Kidney (tissue), 14 donors: Measurements from ENCODE around the gene GDPD4. TPM values are rescaled to one million over a fixed set of nuclear protein-coding genes. Genes with fewer than 3 reads are reported as not detected.

Experiments used
- DNase-seq, 5 donors: peaks; one replicate each; pipeline ENCODE4 v3.0.0-alpha.2; 2013 to 2020
- FAIRE-seq: peaks from 2 replicates; lab custom pipeline; 2012; peaks lifted over from hg19 to GRCh38; lab: Jason Lieb, UNC
- H3K27ac ChIP-seq, 2 donors: one replicate each; pipeline ENCODE4 v1.7.0; 2013; ENCODE audit warnings: low read depth in 2 of 2, low read length in 2 of 2, inconsistent platforms in 1 of 2
- H3K27me3 ChIP-seq: one replicate; pipeline ENCODE4 v1.7.1; 2013; ENCODE audit warnings: low read length, inconsistent platforms; ENCODE audit not compliant: control insufficient read depth, insufficient read depth
- H3K36me3 ChIP-seq, 3 donors: one replicate each; pipeline versions ENCODE4 v1.7.0 to v1.7.1; 2013; ENCODE audit warnings: low read length in 3 of 3, control low read depth in 1 of 3, inconsistent platforms in 1 of 3; ENCODE audit not compliant: insufficient read depth in 3 of 3, control insufficient read depth in 2 of 3
- H3K4me1 ChIP-seq, 3 donors: one replicate each; pipeline versions ENCODE4 v1.7.0 to v1.7.1; 2013; ENCODE audit warnings: low read length in 3 of 3, inconsistent platforms in 1 of 3, low read depth in 1 of 3; ENCODE audit not compliant: control insufficient read depth in 2 of 3, insufficient read depth in 2 of 3
- H3K4me3 ChIP-seq, 3 donors: one replicate each; pipeline versions ENCODE4 v1.7.0 to v1.8.1; 2013; ENCODE audit warnings: low read length in 3 of 3, control low read depth in 1 of 3, inconsistent platforms in 1 of 3
- H3K9ac ChIP-seq, 3 donors: one replicate each; pipeline versions ENCODE4 v1.7.0 to v1.7.1; 2013; ENCODE audit warnings: low read length in 3 of 3, control low read depth in 1 of 3, inconsistent platforms in 1 of 3
- H3K9me3 ChIP-seq, 3 donors: one replicate each; pipeline versions ENCODE4 v1.7.0 to v1.7.1; 2013; ENCODE audit warnings: low read length in 3 of 3, control low read depth in 1 of 3, inconsistent platforms in 1 of 3; ENCODE audit not compliant: control insufficient read depth in 2 of 3, insufficient read depth in 1 of 3
- intact Hi-C: fragments of 100-400 bp; cut with DNase I; formaldehyde crosslinking; loops from one replicate; pipeline ENCODE4 v1.11.1; 2022
- polyA plus RNA-seq: library from polyadenylated mRNA; stranded (reverse); fragments of 350-450 nt; fragmentation: Illumina TruSeq; extraction: RNeasy Lipid Tissue Mini Kit (QIAGEN cat#74804); gene quantifications from one replicate; pipeline ENCODE4 v1.2.3, GENCODE V29; 2014; ENCODE audit warnings: low read depth, low replicate concordance; ENCODE audit not compliant: insufficient read depth
- total RNA-seq: library from RNA; stranded (reverse); fragmentation: NEBNext Ultra II Directional; extraction: Animal tissue kit (Norgen Biotek cat#: 25700); gene quantifications from one replicate; pipeline ENCODE4 v1.2.1, GENCODE V29; 2021
- TF ChIP-seq, protein P1 (sequence below): IDR thresholded peaks from 3 replicates; pipeline ENCODE4 v1.5.1; 2012; ENCODE audit warnings: mild to moderate bottlenecking, moderate library complexity, borderline replicate concordance; ENCODE audit not compliant: insufficient read depth; ENCODE audit errors: extremely low read depth
- donor health status: control.
- donor health status: control.
- donor health status: control.
- donor health status: control.
- donor health status: control.
- donor health status: DM: yes; HTN: yes; CAD: no.
- donor health status: Normal renal cell carcinoma (clear cell type).

Gene GDPD4
- total and polyA plus RNA-seq, 2 donors from 2014 or later, result not detected

DNA sequence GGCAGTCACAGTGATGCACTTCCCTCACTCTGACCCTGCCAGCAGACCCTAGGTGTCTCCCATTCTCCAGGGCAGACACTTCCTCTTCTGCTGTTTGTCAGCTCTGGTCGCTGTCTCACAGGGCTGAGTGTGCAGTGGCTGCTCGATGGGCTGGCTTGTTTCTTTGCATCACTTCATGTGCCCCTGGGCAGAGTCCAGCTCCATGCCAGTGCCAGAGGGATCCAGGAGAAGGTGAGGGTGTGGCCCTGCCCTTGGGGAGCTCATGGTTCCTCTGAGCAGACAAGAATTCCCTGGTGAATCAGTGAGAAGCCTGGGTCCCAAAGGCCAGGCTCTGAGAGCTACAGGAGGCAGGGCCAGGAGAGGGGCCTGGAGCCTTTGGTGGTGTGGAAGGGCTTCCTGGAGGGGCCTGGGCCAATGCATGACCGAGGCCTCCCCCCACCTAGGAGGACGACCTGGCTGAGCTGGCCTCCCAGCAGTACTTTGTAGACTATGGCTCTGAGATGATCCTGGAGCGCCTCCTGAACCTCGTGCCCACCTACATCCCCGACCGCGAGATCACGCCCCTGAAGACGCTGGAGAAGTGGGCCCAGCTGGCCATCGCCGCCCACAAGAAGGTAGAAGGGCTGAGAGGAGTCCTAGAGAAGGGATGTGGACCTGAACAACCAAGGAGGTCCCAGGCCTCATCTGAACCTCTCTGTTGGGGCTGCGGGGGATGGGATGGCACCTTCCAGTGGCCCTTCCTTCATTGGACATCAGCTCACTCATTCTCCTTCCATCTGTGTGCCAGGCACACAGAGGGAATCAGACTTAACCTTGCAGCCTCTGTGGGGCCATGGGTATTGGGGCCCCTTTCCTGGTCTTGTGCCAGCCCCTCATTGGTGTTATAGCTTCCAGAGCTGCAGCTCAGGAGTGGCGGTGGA is 107.3 kb downstream of the GDPD4 start:
- FAIRE-seq (no peak), DNase-seq (peak in 1 of 5 donors; percentile 54)
- Histone ChIP-seq H3K36me3 (peaks cover 0 to 5% (median 1%) of the 10 kb centered on the region in 3 donors), H3K9me3 (peaks cover 0 to 1% (median 0%) of the 10 kb centered on the region in 3 donors), H3K27me3 (no peaks in the 10 kb centered on the region), H3K9ac (no peak overlapping the region), H3K4me1 (peaks cover 0 to 3% (median 0%) of the 10 kb centered on the region in 3 donors), H3K27ac (no peak overlapping the region), H3K4me3 (no peak overlapping the region)
- TF ChIP-seq, protein P1, sequence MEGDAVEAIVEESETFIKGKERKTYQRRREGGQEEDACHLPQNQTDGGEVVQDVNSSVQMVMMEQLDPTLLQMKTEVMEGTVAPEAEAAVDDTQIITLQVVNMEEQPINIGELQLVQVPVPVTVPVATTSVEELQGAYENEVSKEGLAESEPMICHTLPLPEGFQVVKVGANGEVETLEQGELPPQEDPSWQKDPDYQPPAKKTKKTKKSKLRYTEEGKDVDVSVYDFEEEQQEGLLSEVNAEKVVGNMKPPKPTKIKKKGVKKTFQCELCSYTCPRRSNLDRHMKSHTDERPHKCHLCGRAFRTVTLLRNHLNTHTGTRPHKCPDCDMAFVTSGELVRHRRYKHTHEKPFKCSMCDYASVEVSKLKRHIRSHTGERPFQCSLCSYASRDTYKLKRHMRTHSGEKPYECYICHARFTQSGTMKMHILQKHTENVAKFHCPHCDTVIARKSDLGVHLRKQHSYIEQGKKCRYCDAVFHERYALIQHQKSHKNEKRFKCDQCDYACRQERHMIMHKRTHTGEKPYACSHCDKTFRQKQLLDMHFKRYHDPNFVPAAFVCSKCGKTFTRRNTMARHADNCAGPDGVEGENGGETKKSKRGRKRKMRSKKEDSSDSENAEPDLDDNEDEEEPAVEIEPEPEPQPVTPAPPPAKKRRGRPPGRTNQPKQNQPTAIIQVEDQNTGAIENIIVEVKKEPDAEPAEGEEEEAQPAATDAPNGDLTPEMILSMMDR, result no peak
- intact Hi-C loops, result loop anchor here (10.0 kb wide), 1 partner anchor 341 kb away; no protein-coding TSS in a partner anchor

DNA sequence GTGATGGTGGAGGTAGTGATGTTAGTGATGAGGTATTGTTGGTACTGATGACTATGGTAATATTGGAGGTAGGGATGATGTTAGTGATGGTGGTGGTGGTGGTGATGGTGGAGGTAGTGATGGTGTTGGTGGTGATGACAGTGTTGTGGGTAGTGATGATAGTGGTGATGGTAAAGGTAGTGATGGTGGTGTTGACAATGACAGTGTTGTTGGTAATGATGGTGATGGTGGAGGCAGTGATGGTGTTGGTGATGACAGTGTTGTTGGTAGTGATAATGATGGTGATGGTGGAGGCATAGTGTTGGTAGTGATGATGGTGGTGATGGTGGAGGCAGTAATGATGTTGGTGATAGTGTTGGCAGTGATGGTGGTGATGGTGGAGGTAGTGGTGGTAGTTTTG is 108.3 kb downstream of the GDPD4 start:
- Histone ChIP-seq H3K9me3 (peaks cover 0 to 1% (median 0%) of the 10 kb centered on the region in 3 donors), H3K4me1 (peaks cover 0 to 3% (median 0%) of the 10 kb centered on the region in 3 donors), H3K36me3 (peaks cover 0 to 5% (median 0%) of the 10 kb centered on the region in 3 donors), H3K9ac (no peak overlapping the region), H3K27me3 (no peaks in the 10 kb centered on the region), H3K4me3 (peak overlapping the region in 1 of 3 donors; percentile 20), H3K27ac (no peak overlapping the region)
- TF ChIP-seq, protein P1, result no peak
- DNase-seq (no peak), FAIRE-seq (no peak)
- intact Hi-C loops, result loop anchor here (10.0 kb wide), 1 partner anchor 342 kb away; no protein-coding TSS in a partner anchor

DNA sequence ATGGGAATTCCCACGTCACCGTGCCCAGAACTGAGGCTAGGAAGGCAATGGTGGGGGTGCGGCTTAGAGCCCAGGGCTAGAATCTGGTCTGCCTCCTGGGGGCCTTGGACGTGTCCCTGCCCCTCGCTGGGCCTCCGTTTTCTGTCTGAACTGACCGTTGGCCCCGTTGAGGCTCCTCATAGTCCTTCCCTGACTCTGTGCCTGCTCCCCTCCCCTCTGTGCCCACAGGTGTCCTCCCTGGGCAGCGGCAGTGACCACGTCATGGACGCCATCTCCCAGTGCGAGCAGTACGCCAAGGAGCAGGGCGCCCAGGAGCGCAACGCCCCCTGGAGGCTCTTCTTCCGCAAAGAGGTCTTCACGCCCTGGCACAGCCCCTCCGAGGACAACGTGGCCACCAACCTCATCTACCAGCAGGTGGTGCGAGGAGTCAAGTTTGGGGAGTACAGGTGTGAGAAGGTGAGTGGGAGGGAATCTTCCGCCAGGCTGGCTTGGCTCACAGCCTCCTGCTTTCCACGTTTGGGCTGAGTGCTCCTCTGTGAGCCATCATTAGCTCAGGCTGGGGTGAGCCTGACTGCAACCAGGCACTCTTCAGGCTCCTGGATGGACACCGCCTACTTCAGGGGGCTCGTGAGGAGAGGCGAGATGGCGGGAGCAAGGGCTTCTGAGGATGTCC is 109.5 kb downstream of the GDPD4 start:
- Histone ChIP-seq H3K4me3 (peak overlapping the region in 2 of 3 donors; percentile 28 to 33), H3K9me3 (peaks cover 0 to 1% (median 0%) of the 10 kb centered on the region in 3 donors), H3K36me3 (peaks cover 0 to 5% (median 0%) of the 10 kb centered on the region in 3 donors), H3K27me3 (no peaks in the 10 kb centered on the region), H3K4me1 (peaks cover 0 to 7% (median 0%) of the 10 kb centered on the region in 3 donors), H3K27ac (no peak overlapping the region), H3K9ac (peak overlapping the region in 1 of 3 donors; percentile 16)
- DNase-seq (peak; percentile 82 to 96 (median 91)), FAIRE-seq (no peak)
- intact Hi-C loops, result loop anchor here (10.0 kb wide), 1 partner anchor 343 kb away; no protein-coding TSS in a partner anchor
- TF ChIP-seq, protein P1, result peak; percentile 58
